ENCODE results near the gene TLR3.
"Not testable (repeated sequence)": the region's sequence is repeated elsewhere in the genome, so short reads cannot be mapped to it uniquely, and the experiment has no call there.

TLR3 gene

DNA sequence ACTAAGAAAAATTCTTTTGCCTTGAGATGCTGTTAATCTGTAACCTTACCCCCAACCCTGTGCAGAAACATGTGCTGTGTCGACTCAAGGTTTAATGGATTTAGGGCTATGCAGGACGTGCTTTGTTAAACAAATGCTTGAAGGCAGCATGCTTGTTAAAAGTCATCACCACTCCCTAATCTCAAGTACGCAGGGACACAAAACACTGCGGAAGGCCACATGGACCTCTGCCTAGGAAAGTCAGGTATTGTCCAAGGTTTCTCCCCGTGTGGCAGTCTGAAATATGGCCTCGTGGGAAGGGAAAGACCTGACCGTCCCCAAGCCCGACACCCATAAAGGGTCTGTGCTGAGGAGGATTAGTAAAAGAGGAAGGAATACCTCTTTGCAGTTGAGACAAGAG lies 18.8 kb upstream of the TLR3 start:
- DNase-seq: not testable (repeated sequence)

DNA sequence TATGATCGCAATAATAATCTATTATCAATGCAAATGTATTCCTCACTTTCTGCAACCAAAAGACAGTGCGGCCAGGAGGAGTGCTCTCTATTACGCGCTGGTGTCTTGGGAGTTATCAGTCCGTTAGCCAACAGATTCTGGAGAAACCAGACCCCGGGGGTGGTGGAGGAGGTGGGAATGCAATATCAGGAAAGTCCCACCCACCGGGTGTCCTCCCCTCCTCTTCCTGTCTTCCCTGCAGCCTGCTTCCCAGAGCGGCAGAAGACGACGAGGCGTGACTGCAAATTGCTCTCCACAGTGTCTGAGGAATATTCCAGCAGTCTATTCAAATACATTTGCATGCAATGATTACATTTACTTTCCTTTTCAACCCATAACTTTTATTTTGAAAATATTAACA lies 17.9 kb upstream of the TLR3 start:
- no peak for DNase-seq

DNA sequence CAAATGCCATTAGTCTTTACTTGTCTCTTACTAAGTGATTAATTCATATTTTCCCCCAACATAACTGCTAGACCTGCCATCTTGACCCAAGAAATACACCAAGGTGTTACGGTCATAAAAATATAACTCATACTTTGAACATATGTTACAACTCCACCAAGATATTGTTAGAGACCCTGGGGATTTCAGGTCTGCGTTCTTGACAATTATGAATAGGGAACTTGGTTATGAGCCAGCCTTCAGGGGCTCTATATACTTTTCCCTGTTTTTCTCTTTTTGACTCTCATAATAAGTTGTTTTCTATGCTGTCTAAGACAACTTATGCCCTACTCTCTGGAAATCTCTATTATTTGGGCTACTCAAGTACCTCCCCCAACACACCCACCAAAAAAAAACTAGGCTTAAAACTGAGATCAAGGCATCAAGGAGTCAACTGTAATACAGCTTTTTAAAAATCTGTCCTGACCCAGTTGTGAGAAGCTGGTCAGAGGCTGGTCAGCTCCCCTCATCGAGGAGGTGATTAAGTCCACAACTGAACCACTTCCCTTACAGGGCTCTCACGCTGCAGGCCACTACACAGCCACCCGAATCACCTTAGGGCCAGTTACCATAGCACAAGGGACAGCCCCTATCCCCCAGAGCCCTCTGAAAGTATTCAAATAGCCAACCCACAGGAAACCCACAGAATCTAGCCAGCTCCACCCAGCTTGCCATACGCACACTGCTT lies 10.5 kb upstream of the TLR3 start:
- no peak for DNase-seq

DNA sequence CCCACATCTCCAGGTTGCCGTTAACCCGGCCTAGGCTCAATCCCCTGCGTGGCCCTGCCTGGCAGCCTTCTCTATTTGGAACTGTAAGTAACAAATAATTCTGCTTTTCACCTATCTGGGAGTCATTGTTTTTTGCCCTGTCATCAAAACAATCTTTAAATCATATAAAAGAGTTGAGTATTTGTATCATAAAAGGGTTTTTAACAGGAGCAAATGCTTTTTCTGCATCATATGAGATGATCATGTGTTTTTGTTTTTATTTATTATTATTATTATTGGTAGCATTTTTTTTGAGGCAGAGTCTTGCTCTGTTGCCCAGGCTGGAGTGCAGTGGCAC lies 10.0 kb upstream of the TLR3 start:
- DNase-seq: no peak

DNA sequence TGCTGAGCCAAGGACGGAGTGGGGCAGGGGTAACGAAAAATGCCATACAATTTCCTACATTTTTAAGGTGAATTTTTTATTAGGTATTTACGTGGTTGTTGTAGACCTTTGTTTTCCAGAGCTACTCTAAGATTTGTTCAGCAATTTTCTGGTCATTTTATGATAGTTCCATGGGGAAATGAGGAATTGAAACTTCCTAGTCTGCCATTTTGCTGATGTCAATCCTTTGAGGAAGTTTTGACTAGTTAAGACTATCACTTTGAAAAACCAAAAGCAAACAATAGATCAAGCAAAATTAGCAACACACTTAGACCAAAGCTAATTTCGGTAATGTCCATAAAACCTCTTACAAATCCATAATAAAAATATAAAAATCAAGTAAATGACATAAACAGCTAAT lies 7.0 kb upstream of the TLR3 start:
- no peak for DNase-seq

DNA sequence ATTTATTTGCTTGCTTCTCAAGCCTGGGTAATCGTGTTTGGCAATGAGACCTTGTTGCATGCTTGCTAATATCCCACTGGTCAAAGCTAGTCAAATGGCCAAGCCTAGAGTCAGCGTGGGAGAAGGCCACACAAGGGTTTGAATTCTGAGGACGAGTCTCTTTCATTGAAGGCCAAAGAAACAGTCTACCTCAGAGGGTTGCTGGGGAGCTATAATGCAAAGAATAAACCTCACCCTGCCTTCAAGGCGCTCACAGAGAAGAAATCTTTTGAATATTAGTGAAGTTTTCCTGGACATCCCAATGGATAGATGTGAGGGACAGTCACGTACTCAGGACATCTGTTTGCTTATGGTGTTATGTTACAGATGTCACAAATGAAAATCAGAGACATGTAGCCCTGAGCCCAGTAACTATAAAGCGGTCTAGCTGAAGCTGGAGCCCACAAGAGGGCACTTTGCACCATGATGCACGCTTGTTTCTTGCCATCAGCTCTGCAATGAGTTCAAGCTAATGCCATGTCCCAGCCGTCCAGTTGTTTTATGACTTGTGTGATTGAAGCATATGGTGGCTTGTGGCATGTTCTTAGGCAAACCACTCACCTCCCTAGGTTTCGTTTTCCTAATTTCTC lies 1.1 kb upstream of the TLR3 start:
- DNase-seq: peak; percentile 22

DNA sequence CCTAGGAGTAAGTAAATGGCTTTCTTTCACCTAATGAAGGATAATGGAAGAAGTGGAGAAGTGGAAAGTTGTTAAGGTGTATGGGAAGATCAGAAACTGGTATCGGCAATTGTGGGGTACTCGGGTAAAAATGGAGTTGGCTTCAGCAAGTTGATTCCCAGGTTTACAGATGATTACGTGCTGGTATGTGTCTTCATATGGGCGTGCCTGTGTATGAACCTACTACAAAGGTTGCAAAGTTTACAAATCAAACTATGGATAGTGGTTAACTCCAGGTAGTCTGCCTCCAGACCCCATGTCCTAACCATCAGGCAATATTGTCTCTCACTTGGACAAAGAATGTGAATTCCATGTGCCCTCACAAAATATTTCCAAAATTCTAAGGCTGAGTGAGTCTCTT lies 773 bp downstream of the TLR3 start:
- no peak for DNase-seq

DNA sequence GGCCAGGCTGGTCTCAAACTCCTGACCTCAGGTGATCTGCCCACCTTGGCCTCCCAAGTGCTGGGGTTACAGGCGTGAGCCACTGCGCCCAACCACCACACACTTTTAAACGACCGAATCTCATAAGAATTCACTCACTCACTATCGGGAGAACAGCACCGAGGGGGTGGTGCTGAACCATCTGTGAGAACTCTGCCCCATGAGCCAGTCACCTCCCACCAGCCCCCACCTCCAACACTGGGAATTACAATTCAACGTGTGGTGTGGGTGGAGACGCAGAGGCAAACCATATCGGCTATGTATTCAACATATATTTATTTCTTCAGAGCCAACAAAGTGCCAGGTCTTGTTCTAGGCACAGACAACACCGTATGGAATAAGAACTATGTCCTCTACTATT lies 3.6 kb downstream of the TLR3 start:
- no peak for DNase-seq

DNA sequence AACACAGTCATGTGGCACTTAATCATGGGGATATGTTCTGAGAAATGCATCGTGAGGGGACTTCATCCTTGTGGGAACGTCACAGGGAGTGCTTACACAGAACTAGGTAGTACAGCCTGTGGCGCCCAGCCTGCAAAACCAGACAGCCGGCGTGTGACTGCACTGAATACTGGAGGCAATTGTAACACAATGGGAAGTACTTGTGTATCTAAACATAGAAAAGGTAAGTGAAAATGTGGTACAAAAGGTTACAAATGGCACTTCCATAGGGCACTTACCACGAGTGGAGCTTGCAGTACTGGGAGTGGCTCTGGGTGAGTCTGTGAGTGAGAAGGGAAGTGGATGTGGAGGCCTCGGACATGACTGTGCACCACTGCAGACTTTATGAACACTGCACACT lies 5.2 kb downstream of the TLR3 start:
- DNase-seq: no peak

DNA sequence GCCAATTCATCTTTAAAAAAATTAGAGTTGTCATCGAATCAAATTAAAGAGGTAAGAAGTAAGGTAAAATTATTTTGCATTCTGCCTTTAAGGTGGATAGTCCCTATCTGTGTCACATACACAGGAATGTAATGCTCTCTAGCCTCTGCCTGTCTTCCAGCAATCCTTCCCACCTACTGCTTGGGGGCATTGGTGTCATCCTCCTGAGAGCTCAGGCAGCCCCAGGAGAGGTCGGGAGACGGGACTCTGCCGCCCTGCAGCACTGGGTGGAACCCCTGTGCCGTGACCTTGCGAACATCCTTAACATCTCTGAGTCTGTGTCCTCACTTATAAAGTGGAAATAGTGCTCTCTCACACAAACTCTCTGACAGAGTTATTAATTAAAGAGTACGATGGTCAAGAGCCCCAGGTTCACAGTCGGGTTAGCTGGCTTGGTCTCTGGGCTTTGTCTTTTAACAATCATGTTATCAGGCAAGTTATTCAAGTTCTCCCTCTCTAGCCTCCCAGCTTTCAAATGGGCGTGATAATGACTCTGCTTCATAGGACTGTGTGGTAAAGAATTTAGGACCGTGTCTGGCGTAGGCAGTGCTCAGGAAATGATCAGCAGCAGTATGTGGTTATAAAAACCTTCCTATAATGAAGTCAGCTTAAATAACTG lies 10.2 kb downstream of the TLR3 start:
- no peak for DNase-seq

DNA sequence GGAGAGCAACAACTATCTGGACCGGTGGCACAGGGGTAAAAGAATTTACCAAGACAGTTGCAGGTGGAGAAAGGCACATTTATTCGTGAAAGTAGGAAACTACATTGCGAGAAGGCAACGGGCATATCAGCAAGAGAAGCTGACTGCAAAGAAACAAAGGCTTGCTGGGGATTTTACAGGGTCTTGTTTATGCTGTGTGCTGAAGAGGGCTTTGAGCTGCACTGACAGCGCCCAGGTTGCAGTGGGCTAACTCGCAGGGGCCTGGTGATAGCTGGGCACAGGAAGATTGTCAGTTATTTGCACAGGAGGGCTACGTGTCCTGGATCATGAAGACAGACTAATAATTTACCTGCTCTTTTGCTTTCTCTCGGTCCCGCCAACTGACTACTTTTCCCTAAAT lies 10.7 kb downstream of the TLR3 start:
- no peak for DNase-seq

DNA sequence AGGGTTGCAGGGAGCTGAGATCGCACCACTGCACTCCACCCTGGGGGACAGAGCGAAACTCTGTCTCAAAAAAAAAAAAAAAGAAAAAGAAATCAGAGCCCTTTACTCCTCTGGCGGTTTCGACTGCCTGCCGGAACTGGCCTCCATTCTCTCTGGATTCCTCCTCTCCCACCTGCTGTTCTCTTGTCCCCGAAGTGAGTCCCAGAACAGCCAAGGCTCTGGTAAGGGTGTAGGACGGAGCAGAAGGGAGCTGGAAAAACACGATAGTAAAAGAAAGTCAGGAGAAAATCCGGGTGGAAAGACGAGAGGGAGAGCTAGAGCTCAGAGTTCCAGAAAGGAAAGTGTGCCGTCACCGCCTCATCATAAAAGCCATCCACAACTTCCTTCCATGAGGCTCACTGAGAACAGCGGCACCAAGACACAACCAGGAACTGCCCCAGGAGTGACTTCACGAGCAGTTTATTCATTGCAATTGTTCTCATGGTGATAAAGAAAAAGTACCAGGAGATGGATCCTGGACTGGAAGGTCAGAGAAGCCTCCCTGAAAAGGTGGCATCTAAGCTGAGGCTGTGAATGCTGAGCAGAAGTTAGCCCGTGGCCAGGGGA lies 12.3 kb downstream of the TLR3 start:
- DNase-seq: no peak

DNA sequence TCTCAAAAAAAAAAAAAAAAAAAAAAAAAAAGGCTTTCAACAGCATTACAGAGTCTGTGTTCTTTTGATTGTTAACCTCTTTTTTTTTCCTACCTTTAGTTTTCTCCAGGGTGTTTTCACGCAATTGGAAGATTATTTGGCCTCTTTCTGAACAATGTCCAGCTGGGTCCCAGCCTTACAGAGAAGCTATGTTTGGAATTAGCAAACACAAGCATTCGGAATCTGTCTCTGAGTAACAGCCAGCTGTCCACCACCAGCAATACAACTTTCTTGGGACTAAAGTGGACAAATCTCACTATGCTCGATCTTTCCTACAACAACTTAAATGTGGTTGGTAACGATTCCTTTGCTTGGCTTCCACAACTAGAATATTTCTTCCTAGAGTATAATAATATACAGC lies 13.3 kb downstream of the TLR3 start:
- no peak for DNase-seq

DNA sequence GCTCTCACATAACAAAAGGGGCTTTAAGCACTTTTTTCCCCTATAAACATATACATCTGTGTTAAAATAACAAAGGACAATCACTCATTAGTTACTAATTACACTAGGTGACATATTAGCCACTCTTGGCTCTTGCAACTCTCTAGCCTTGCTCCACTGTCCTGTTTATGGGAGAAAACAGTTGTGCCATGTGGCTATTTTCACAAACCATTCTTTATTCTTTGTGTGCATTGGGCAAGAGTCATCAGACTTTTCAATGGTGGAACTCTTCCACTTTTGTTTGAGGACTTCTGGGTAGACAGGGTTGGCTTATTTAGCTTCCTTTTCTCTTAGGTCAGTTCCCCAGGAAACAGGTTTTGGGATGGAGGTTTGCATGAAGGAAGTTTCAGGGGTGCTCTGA lies 19.6 kb downstream of the TLR3 start:
- DNase-seq: no peak

DNA sequence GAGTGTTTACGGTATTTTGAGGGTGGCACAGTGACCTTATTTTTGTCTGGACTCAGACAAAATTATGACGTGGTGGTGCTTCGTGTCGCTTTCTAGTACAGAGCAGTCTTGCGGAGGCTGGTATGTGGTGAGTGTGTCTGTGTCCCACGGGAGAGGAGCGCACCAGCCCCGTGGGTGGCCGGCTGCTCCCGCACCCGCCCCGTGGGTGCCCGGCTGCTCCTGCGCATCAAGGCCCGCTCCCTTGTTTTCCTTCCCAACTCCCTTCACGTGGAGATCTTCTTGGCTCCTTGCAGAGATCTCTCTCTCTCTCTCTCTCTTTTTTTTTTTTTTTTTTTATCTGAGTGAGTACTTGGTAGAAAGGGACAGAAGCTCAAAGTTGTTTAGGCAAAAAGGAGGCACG lies 23.3 kb downstream of the TLR3 start:
- DNase-seq: no peak

DNA sequence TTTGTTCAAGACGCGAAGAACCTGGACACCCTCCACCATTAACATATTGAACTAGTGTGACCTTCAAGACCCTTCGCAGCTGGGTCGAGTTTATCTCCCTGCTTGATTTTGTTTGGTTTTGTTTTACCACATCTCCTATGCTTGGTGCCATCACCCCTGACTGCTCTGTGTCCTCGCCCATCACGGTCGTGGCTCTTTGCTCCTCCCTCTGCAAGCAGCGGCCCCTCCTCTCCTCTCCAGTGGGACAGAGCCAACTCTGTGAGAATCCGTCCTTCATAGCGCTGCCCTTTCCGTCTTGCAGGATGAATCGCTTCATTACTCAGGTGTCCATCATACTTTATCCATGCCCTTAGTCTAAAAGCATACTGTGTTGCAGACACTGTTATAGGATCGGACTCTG lies 26.4 kb downstream of the TLR3 start:
- no peak for DNase-seq

DNA sequence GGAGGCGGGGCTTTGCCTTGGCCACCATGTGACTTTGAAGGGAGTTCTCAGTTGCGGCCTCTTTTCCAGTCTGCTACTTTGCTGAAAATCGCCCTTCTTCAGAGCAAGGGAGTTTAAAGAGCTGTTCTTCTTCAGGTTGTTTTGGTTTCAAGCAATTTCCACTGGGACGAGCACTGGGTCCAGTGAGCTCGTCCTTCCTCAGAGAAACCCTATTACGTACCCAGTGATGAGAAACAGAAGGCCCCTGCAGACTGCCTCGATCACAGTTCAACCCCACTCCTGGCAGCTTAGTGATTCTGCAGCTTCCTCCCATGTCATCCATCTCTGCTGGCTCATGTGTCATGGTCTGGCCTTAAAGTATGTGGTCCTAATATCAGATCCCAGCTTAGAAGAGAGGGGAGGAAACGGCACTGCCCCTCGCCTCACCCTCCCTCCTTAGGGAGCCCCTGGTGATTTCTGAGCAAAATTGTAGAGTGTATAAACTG lies 27.8 kb downstream of the TLR3 start:
- DNase-seq: no peak

DNA sequence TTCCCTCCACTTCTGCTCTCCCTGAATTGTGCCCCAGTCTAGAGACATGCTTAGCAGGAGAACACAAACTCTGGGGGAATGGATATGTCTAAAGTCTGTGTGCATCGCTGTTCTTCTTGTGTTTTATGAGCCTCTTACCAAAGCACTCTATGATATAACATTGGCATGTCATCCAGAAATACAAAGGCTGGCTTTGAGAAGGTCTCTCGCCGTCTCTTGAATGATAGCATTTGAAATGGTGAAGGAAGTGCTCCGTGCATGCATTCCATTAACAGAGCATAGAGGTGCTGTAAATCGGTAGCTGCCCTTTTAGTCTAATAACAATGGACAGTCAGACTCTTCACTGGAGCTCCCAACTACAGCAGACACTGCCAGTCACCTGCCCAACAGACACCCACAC lies 28.4 kb downstream of the TLR3 start:
- no peak for DNase-seq

DNA sequence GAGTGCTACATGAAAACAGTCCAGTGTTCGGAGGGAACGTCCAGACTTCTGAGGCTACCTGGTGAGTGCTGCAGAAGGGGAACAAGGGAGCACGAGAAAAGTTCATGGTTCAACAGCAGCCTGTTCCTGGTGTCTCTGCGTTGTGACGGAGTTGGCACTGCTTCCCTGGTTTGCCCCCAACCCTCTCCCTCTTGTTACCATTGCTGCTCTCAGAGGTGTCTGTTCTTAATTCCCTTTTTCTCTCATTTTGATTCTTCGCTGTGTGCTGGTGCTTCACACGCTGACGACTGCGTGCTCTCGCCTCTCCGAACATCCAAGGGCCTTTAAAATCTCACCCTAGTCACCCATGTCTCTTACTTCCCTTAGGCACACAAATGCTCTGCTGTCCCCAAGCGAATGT lies 34.0 kb downstream of the TLR3 start:
- DNase-seq: no peak

DNA sequence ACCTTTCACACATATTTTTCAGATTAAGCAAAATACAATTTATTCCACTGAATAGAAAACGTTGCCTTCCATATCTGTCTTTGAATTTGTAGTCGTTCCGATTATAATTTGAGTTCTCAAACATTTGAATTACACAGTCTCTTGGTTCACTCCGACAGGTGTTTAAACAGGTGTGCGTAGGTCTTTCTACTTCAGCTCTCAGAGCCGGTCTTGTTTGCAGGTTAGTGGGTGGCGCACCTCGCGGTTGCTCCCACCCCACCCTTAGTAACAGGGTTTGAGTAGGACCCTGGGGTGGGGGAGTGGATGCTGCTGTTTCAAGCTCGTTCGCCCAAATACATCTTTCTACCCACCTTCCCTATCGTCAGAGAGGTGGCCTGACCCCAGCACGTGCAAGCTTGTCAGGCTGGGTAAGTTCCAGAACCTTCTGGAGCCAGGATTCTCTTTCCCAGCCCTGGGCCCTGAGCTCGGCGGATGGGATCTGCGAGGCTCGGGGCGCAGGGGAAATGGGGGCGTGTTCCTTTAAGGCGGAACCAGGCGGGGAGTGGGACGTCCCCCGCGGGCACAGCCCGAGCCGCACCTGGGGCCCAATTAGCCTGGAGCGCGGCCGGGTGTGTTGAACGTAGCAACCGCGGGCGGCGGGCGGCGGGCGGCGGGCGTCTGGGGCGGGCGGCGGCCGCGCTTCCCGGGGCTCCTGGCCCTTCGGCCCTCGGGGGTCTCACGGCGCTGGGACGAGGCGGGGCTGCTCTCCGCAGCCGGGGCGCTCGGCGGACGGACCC lies 35.3 kb downstream of the TLR3 start, which contains the start of gene FAM149A:
Gene FAM149A, plus strand, starts transcription at position 591 of the 776 bp plus-strand sequence.
- DNase-seq: no peak

DNA sequence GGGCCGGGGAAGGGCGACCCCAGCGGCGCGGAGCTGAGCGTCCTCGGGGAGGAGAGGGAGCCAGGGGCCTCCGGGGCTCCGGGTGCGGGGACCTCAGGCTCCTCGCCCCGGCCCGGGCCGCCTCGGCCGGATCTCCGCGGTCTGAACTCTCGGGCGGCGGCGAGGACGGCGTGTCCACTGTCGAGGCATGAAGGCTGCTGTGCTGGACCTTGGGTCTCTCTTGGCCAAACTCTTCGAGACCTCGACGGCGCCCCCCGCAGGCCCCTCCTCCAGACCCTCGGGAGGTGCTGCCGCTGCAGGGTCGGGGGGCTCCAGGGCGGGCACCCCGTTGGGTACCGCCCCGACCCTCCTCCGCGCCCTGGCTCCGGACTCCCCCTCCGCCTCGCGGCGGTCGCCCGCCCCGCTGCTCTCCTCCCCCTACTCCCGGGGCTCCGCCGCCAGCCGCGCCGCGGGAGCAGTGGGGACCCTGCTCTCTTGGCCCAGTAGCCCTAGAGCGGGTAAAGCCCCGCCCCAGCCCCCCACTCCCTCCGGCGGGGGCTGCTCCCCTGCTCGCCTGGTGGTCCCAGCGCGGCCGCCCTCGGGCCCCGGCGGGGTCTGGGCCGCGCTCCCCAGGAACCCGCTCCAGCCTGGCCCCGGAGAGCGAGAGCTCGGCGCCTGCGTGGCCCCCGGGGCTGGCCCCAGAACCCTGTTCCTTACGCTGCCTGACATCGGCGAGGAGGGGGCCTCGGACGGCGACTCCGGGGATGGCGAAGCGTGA lies 36.1 kb downstream of the TLR3 start:
- DNase-seq: no peak

DNA sequence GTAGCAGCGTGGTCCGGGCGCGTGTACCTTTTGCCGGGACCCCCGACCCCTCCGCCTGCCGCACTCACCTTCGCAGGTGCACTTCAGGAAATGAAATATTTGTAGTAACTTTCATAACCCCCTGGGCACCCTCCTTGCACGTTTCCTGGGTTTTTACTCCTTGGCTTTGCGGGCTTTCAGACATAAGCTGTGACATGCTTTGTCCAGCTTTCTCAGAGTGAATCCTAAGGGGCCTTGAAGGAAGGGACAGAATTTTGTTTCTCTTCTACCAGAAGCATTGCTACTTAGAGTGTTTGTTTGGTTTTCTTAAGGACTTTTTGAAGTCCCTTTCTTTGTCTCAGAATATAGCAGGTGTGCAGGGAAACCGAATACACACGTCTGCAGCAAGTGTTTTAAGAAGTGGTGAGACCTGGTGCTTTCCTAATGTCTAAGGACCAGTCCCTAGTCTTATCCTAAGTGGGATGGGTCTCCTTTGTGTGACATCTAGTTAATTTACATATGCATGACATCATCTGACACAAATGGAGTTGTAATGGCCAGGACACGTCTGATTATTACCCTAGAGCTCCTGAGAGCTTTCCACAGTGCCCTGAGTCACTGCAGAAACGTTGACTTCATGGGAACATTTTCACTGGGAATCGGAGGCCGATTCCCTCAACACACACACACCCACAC lies 36.8 kb downstream of the TLR3 start:
- no peak for DNase-seq

All from COR-L47 (cell line).